Measurements from ENCODE around the gene ELK3.
"Not testable (repeated sequence)": the region's sequence is repeated elsewhere in the genome, so short reads cannot be mapped to it uniquely, and the experiment has no call there.

ELK3 gene

GRCh38 chr12:96313606-96314005, 119.4 kb downstream of the ELK3 start:
- in situ Hi-C loops (cut with HindIII; ENCODE audit: low sequenced_read_pairs): no loop called here
- TF ChIP-seq CTCF (IDR thresholded peaks at IDR 0.05; ENCODE audit: low read depth, low read length): no peak
- H3K4me3 ChIP-seq (ENCODE audit: low read depth, low read length): no peak overlapping the region
- DNase-seq (ENCODE audit: low read depth, low spot score): no peak

- DNase-seq (ENCODE audit: low read depth, low spot score): no peak
- in situ Hi-C loops (cut with HindIII; ENCODE audit: low sequenced_read_pairs): no loop called here
- H3K4me3 ChIP-seq (ENCODE audit: low read depth, low read length): no peak overlapping the region
- TF ChIP-seq CTCF (IDR thresholded peaks at IDR 0.05; ENCODE audit: low read depth, low read length): no peak
Observed at GRCh38 chr12:96314723-96315122, 120.5 kb downstream of the ELK3 start.

- DNase-seq (ENCODE audit: low read depth, low spot score); H3K4me3 ChIP-seq (ENCODE audit: low read depth, low read length); in situ Hi-C loops (cut with HindIII; ENCODE audit: low sequenced_read_pairs): not testable (repeated sequence)
Observed at GRCh38 chr12:96315741-96316481, 121.7 kb downstream of the ELK3 start.

- in situ Hi-C loops (cut with HindIII; ENCODE audit: low sequenced_read_pairs); H3K4me3 ChIP-seq (ENCODE audit: low read depth, low read length); DNase-seq (ENCODE audit: low read depth, low spot score): not testable (repeated sequence)
Observed at GRCh38 chr12:96317801-96318200, 123.6 kb downstream of the ELK3 start.

All from astrocyte of the spinal cord (primary cell).